Suprapubic skin (tissue), 4 donors: ENCODE results near the gene LRRC8D. TPM values are rescaled to one million over a fixed set of nuclear protein-coding genes. Genes with fewer than 3 reads are reported as not detected.

Experiments used
- DNase-seq, 2 donors: peaks; one replicate each; pipeline ENCODE4 v3.0.0-alpha.2; 2019; ENCODE audit warnings: low spot score in 2 of 2
- H3K27ac ChIP-seq: fragments of 200-600 bp; sonication (generic); one replicate; pipeline ENCODE4 v1.5.1; 2019
- H3K27me3 ChIP-seq: fragments of 200-600 bp; sonication (generic); one replicate; pipeline ENCODE4 v1.5.1; 2019
- H3K36me3 ChIP-seq: fragments of 200-600 bp; sonication (generic); one replicate; pipeline ENCODE4 v1.5.1; 2019
- H3K4me1 ChIP-seq: fragments of 200-600 bp; sonication (generic); one replicate; pipeline ENCODE4 v1.5.1; 2019
- H3K4me3 ChIP-seq: fragments of 200-600 bp; sonication (generic); one replicate; pipeline ENCODE4 v1.5.1; 2019; ENCODE audit warnings: mild to moderate bottlenecking
- H3K9me3 ChIP-seq: fragments of 200-600 bp; sonication (generic); one replicate; pipeline ENCODE4 v1.5.1; 2019
- CTCF ChIP-seq, 2 donors: fragments of 200-600 bp in 1 of 2; fragments of 450-650 bp in 1 of 2; sonication (generic) in 1 of 2; IDR thresholded peaks; one replicate each; pipeline ENCODE4 v1.5.1; 2016 to 2019; ENCODE audit warnings: antibody characterized with exemption in 2 of 2, mild to moderate bottlenecking in 1 of 2, moderate library complexity in 1 of 2
- EP300 ChIP-seq: sonication (generic); formaldehyde crosslinking; IDR thresholded peaks from one replicate; pipeline ENCODE4 v1.6.1; 2017; ENCODE audit warnings: antibody characterized with exemption
- POLR2A ChIP-seq, 2 donors: fragments of 450-650 bp; IDR thresholded peaks; one replicate each; pipeline ENCODE4 v1.6.1; 2017; ENCODE audit warnings: antibody characterized with exemption in 2 of 2, mild to moderate bottlenecking in 2 of 2, moderate library complexity in 2 of 2
- POLR2AphosphoS5 ChIP-seq, 3 donors: sonication (generic); formaldehyde crosslinking; IDR thresholded peaks; one replicate each; pipeline ENCODE4 v1.6.1; 2017; ENCODE audit warnings: antibody characterized with exemption in 3 of 3
- WGBS: methylation state at CpG from one replicate; pipeline ENCODE4 v1.1.5; 2018; 5-methylcytosine and 5-hydroxymethylcytosine counted together
- total RNA-seq, 4 donors: library from RNA; depleted of rRNA; stranded (reverse); fragments of >200 nt; gene quantifications; one replicate each; pipeline ENCODE4 v1.1.0, GENCODE V29; 2016

The LRRC8D gene
- total RNA-seq, 4 donors from 2014 or later: 11.7 to 24.8 (median 21.6) TPM

- TF ChIP-seq CTCF (IDR thresholded peaks at IDR 0.05) (no peak), POLR2A (IDR thresholded peaks at IDR 0.05) (no peak)
- 100% methylated on average over 1 of the region's 1 CpG for WGBS
- no peak for DNase-seq
- no peaks in the 10 kb centered on the region for H3K36me3 ChIP-seq
- peaks cover 12% of the 10 kb centered on the region for H3K4me1 ChIP-seq
- H3K27me3 ChIP-seq: no peaks in the 10 kb centered on the region
- H3K4me3 ChIP-seq: no peak overlapping the region
- H3K27ac ChIP-seq: no peak overlapping the region
- H3K9me3 ChIP-seq: no peaks in the 10 kb centered on the region
Observed at GRCh38 chr1:89827902-89828301, 7.1 kb downstream of the LRRC8D start.

GRCh38 chr1:89829186-89829585 lies 8.4 kb downstream of the LRRC8D start:
- Histone ChIP-seq H3K27ac (no peak overlapping the region), H3K4me3 (no peak overlapping the region), H3K9me3 (no peaks in the 10 kb centered on the region), H3K27me3 (no peaks in the 10 kb centered on the region), H3K36me3 (no peaks in the 10 kb centered on the region), H3K4me1 (peaks cover 4% of the 10 kb centered on the region)
- TF ChIP-seq POLR2AphosphoS5 (IDR thresholded peaks at IDR 0.05) (no peak), POLR2A (IDR thresholded peaks at IDR 0.05) (no peak), EP300 (no peak)
- 95% methylated on average over 4 of the region's 4 CpGs for WGBS
- DNase-seq: no peak

GRCh38 chr1:89831462-89832120 lies 10.8 kb downstream of the LRRC8D start:
- Histone ChIP-seq H3K9me3 (no peaks in the 10 kb centered on the region), H3K27me3 (no peaks in the 10 kb centered on the region), H3K4me3 (no peak overlapping the region), H3K27ac (no peak overlapping the region), H3K36me3 (no peaks in the 10 kb centered on the region), H3K4me1 (peaks cover 17% of the 10 kb centered on the region)
- 80% methylated on average over 6 of the region's 7 CpGs for WGBS
- TF ChIP-seq POLR2AphosphoS5 (IDR thresholded peaks at IDR 0.05): no peak
- no peak for TF ChIP-seq CTCF (IDR thresholded peaks at IDR 0.05)
- no peak for TF ChIP-seq POLR2A (IDR thresholded peaks at IDR 0.05)
- TF ChIP-seq EP300: no peak
- DNase-seq: no peak

GRCh38 chr1:89832496-89833127 lies 11.8 kb downstream of the LRRC8D start:
- Histone ChIP-seq H3K9me3 (no peaks in the 10 kb centered on the region), H3K27me3 (no peaks in the 10 kb centered on the region), H3K4me3 (no peak overlapping the region), H3K27ac (peak overlapping the region; percentile 50), H3K4me1 (peaks cover 19% of the 10 kb centered on the region), H3K36me3 (no peaks in the 10 kb centered on the region)
- TF ChIP-seq POLR2A (IDR thresholded peaks at IDR 0.05): no peak
- TF ChIP-seq CTCF (IDR thresholded peaks at IDR 0.05): no peak
- no peak for DNase-seq
- 69% methylated on average over 6 of the region's 6 CpGs for WGBS

GRCh38 chr1:89833183-89834082 lies 12.6 kb downstream of the LRRC8D start:
- Histone ChIP-seq H3K4me3 (no peak overlapping the region), H3K9me3 (no peaks in the 10 kb centered on the region), H3K4me1 (peaks cover 19% of the 10 kb centered on the region), H3K27me3 (no peaks in the 10 kb centered on the region), H3K36me3 (no peaks in the 10 kb centered on the region), H3K27ac (peak overlapping the region; percentile 50)
- 66% methylated on average over 7 of the region's 7 CpGs for WGBS
- no peak for DNase-seq
- TF ChIP-seq POLR2A (IDR thresholded peaks at IDR 0.05): no peak
- no peak for TF ChIP-seq POLR2AphosphoS5 (IDR thresholded peaks at IDR 0.05)
- no peak for TF ChIP-seq CTCF (IDR thresholded peaks at IDR 0.05)
- no peak for TF ChIP-seq EP300
